ENCODE results near the gene BICC1. TPM values are rescaled to one million over a fixed set of nuclear protein-coding genes. Genes with fewer than 3 reads are reported as not detected.

The BICC1 gene
- total RNA-seq, 1 donor from 2014 or later: 150 TPM

- no peak for DNase-seq (ENCODE audit: low read depth)
- TF ChIP-seq CTCF (conservative IDR thresholded peaks at IDR 0.05; ENCODE audit: low read depth, low read length): no peak
- no peak overlapping the region for H3K4me3 ChIP-seq (ENCODE audit: low read depth, low read length)
These were observed 264.1 kb downstream of the BICC1 start for GRCh38 chr10:58776568-58777318.

GRCh38 chr10:58778966-58779365 lies 266.3 kb downstream of the BICC1 start:
- no peak for TF ChIP-seq CTCF (conservative IDR thresholded peaks at IDR 0.05; ENCODE audit: low read depth, low read length)
- H3K4me3 ChIP-seq (ENCODE audit: low read depth, low read length): no peak overlapping the region
- DNase-seq (ENCODE audit: low read depth): no peak

- no peak overlapping the region for H3K4me3 ChIP-seq (ENCODE audit: low read depth, low read length)
- DNase-seq (ENCODE audit: low read depth): no peak
- no peak for TF ChIP-seq CTCF (conservative IDR thresholded peaks at IDR 0.05; ENCODE audit: low read depth, low read length)
These were observed 266.9 kb downstream of the BICC1 start for GRCh38 chr10:58779594-58779993.

GRCh38 chr10:58780476-58780875 lies 267.8 kb downstream of the BICC1 start:
- DNase-seq (ENCODE audit: low read depth): no peak
- no peak for TF ChIP-seq CTCF (conservative IDR thresholded peaks at IDR 0.05; ENCODE audit: low read depth, low read length)
- no peak overlapping the region for H3K4me3 ChIP-seq (ENCODE audit: low read depth, low read length)

- DNase-seq (ENCODE audit: low read depth): peak; percentile 15
- H3K4me3 ChIP-seq (ENCODE audit: low read depth, low read length): no peak overlapping the region
- peak; percentile 61 for TF ChIP-seq CTCF (conservative IDR thresholded peaks at IDR 0.05; ENCODE audit: low read depth, low read length)
These were observed 269.3 kb downstream of the BICC1 start for GRCh38 chr10:58781873-58782488.

GRCh38 chr10:58782876-58783851 lies 270.5 kb downstream of the BICC1 start:
- no peak for DNase-seq (ENCODE audit: low read depth)
- no peak for TF ChIP-seq CTCF (conservative IDR thresholded peaks at IDR 0.05; ENCODE audit: low read depth, low read length)
- no peak overlapping the region for H3K4me3 ChIP-seq (ENCODE audit: low read depth, low read length)

All from epithelial cell of proximal tubule (primary cell).